ENCODE measurements around the gene CEP164.
A peak's percentile ranks its signal among the peaks of the same experiment; 100 is the strongest.

The CEP164 gene

DNA sequence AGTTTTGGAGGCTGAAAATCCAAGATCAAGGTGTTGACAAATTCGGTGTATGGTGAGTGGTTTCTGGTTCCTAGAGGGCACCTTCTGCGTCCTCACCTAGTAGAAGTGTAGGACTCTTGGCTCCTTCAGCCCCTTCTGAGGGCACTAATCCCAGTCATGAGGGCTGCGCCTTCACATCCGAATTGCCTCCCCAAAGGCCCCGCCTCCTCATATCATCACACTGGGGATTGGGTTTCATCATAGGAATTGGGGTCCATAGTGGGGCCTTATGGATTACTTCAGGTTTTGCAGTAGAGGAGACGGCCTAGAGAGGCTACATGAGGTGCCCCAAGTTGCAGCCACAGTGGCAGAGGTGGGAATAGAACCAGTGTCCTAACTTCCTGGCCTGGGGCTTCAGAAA is 87.1 kb downstream of the CEP164 start:
- no peak overlapping the region for H3K4me3 ChIP-seq (ENCODE audit: insufficient read depth in 1 of 2, low read depth in 1 of 2, low read length in 2 of 2)
- H4K8ac ChIP-seq (ENCODE audit: low read length) = no peak overlapping the region
- H3K9ac ChIP-seq (ENCODE audit: low read length) = no peak overlapping the region
- peaks cover 7 to 12% of the 10 kb centered on the region in 2 experiments for H3K27me3 ChIP-seq (ENCODE audit: control insufficient read depth in 1 of 2, insufficient read depth in 1 of 2, low read length in 2 of 2)
- H3K27ac ChIP-seq (ENCODE audit: low read length, poor library complexity, severe bottlenecking) = no peak overlapping the region
- no peak overlapping the region for H3K23ac ChIP-seq (ENCODE audit: low read length in 2 of 2)
- H3K36me3 ChIP-seq (ENCODE audit: control insufficient read depth in 1 of 2, insufficient read depth in 2 of 2, low read depth in 1 of 2, low read length in 2 of 2) = peaks cover 29 to 44% of the 10 kb centered on the region in 2 experiments
- no peaks in the 10 kb centered on the region for H3K9me3 ChIP-seq (ENCODE audit: control insufficient read depth, low read length)
- H2BK120ac ChIP-seq (ENCODE audit: low read depth, low read length) = no peak overlapping the region
- 100% methylated on average over 4 of the region's 6 CpGs for WGBS
- H2AK5ac ChIP-seq (ENCODE audit: low read length, severe bottlenecking) = no peak overlapping the region
- no peak overlapping the region for H2BK5ac ChIP-seq (ENCODE audit: low read depth, low read length, poor library complexity, severe bottlenecking)
- DNase-seq = no peak
- peaks cover 8% of the 10 kb centered on the region for H3K4me1 ChIP-seq (ENCODE audit: control insufficient read depth, insufficient read depth, low read depth, low read length)
- no peak overlapping the region for H2BK15ac ChIP-seq (ENCODE audit: low read depth, poor library complexity, severe bottlenecking)
- no peak overlapping the region for H3K4me2 ChIP-seq (ENCODE audit: low read length, poor library complexity, severe bottlenecking)
- no peaks in the 10 kb centered on the region for H3K79me1 ChIP-seq (replicated peaks; ENCODE audit: low read length, poor library complexity, severe bottlenecking)
- H2BK12ac ChIP-seq (ENCODE audit: low read length in 2 of 2) = no peak overlapping the region
- H4K91ac ChIP-seq (ENCODE audit: low read length) = no peak overlapping the region
- no peak overlapping the region for H3K4ac ChIP-seq (ENCODE audit: low read depth in 1 of 2, low read length in 2 of 2)
- H3K14ac ChIP-seq (ENCODE audit: low read length in 2 of 2) = no peak overlapping the region
- no peak overlapping the region for H3K18ac ChIP-seq (ENCODE audit: low read depth in 1 of 2, low read length in 2 of 2)
- no peak overlapping the region for H2AFZ ChIP-seq (ENCODE audit: low read depth, low read length)

DNA sequence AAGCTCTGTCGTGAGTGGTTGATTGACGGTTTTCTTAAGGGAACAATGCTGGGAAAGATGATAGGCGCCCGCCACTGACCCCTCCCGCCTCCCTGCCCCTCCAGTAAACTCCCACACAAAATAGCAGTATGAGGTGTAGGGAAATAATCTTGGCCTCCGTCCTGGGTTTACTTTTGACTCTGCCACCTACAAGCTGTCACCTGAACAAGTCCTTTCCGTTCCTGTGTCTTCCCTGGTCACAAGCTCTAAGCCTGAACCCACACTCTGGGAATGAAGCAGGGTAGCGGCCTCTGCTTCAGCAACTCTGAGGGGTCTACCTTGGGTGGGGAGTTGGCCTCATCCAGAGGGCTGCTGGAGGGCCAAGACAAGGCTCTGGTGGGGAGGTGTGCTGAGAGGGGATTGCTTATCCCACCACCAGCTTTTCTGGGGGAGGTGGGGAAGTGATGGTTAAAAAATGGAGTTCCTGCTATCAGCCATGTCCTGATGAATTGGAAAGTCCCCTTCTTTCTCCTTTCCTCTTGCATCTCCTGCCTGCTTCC is 87.8 kb downstream of the CEP164 start:
- Histone ChIP-seq H2AK5ac (ENCODE audit: low read length, severe bottlenecking) (no peak overlapping the region), H2AFZ (ENCODE audit: low read depth, low read length) (no peak overlapping the region), H3K18ac (ENCODE audit: low read depth in 1 of 2, low read length in 2 of 2) (no peak overlapping the region), H3K4me2 (ENCODE audit: low read length, poor library complexity, severe bottlenecking) (peak overlapping the region; percentile 12), H3K79me1 (replicated peaks; ENCODE audit: low read length, poor library complexity, severe bottlenecking) (no peaks in the 10 kb centered on the region), H3K4ac (ENCODE audit: low read depth in 1 of 2, low read length in 2 of 2) (no peak overlapping the region), H4K8ac (ENCODE audit: low read length) (no peak overlapping the region), H2BK5ac (ENCODE audit: low read depth, low read length, poor library complexity, severe bottlenecking) (no peak overlapping the region), H3K9me3 (ENCODE audit: control insufficient read depth, low read length) (no peaks in the 10 kb centered on the region), H3K36me3 (ENCODE audit: control insufficient read depth in 1 of 2, insufficient read depth in 2 of 2, low read depth in 1 of 2, low read length in 2 of 2) (peaks cover 25 to 37% of the 10 kb centered on the region in 2 experiments), H3K4me1 (ENCODE audit: control insufficient read depth, insufficient read depth, low read depth, low read length) (peaks cover 8% of the 10 kb centered on the region), H3K4me3 (ENCODE audit: insufficient read depth in 1 of 2, low read depth in 1 of 2, low read length in 2 of 2) (no peak overlapping the region), H2BK120ac (ENCODE audit: low read depth, low read length) (no peak overlapping the region), H2BK12ac (ENCODE audit: low read length in 2 of 2) (no peak overlapping the region), H3K27ac (ENCODE audit: low read length, poor library complexity, severe bottlenecking) (no peak overlapping the region), H3K14ac (ENCODE audit: low read length in 2 of 2) (no peak overlapping the region), H2BK15ac (ENCODE audit: low read depth, poor library complexity, severe bottlenecking) (no peak overlapping the region), H3K9ac (ENCODE audit: low read length) (no peak overlapping the region), H3K23ac (ENCODE audit: low read length in 2 of 2) (no peak overlapping the region), H4K91ac (ENCODE audit: low read length) (no peak overlapping the region), H3K27me3 (ENCODE audit: control insufficient read depth in 1 of 2, insufficient read depth in 1 of 2, low read length in 2 of 2) (peaks cover 7 to 12% of the 10 kb centered on the region in 2 experiments)
- DNase-seq = no peak
- WGBS = over 99% methylated on average over 8 of the region's 8 CpGs

DNA sequence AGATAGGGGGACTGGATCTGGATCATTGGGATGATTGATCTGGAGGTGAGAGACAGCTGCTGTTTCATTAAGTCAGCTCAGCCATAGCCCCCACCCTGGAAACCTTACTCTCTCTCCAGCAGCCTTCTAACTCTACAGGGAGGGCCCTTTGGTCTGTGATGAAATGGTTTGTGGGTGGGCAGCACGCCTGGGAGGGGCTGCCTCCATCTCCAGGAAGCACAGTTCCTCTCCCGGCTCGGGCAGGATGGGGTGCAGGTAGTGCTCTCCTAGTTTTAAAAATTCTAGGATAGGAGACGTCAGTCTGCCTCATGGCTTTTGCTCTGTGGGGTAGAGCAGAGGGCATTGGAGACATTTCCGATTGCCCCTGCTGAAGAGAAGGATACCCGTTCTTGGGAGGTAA is 89.7 kb downstream of the CEP164 start:
- Histone ChIP-seq H3K79me1 (replicated peaks; ENCODE audit: low read length, poor library complexity, severe bottlenecking) (no peaks in the 10 kb centered on the region), H2BK120ac (ENCODE audit: low read depth, low read length) (no peak overlapping the region), H3K4me1 (ENCODE audit: control insufficient read depth, insufficient read depth, low read depth, low read length) (peaks cover 4% of the 10 kb centered on the region), H3K14ac (ENCODE audit: low read length in 2 of 2) (no peak overlapping the region), H3K27ac (ENCODE audit: low read length, poor library complexity, severe bottlenecking) (no peak overlapping the region), H2BK12ac (ENCODE audit: low read length in 2 of 2) (no peak overlapping the region), H3K9me3 (ENCODE audit: control insufficient read depth, low read length) (no peaks in the 10 kb centered on the region), H3K9ac (ENCODE audit: low read length) (no peak overlapping the region), H3K4me2 (ENCODE audit: low read length, poor library complexity, severe bottlenecking) (no peak overlapping the region), H2BK15ac (ENCODE audit: low read depth, poor library complexity, severe bottlenecking) (no peak overlapping the region), H3K23ac (ENCODE audit: low read length in 2 of 2) (no peak overlapping the region), H4K91ac (ENCODE audit: low read length) (no peak overlapping the region), H4K8ac (ENCODE audit: low read length) (no peak overlapping the region), H3K36me3 (ENCODE audit: control insufficient read depth in 1 of 2, insufficient read depth in 2 of 2, low read depth in 1 of 2, low read length in 2 of 2) (peaks cover 7 to 19% of the 10 kb centered on the region in 2 experiments), H3K18ac (ENCODE audit: low read depth in 1 of 2, low read length in 2 of 2) (no peak overlapping the region), H2AK5ac (ENCODE audit: low read length, severe bottlenecking) (no peak overlapping the region), H3K4me3 (ENCODE audit: insufficient read depth in 1 of 2, low read depth in 1 of 2, low read length in 2 of 2) (no peak overlapping the region), H3K4ac (ENCODE audit: low read depth in 1 of 2, low read length in 2 of 2) (no peak overlapping the region), H2AFZ (ENCODE audit: low read depth, low read length) (no peak overlapping the region), H2BK5ac (ENCODE audit: low read depth, low read length, poor library complexity, severe bottlenecking) (no peak overlapping the region), H3K27me3 (ENCODE audit: control insufficient read depth in 1 of 2, insufficient read depth in 1 of 2, low read length in 2 of 2) (peaks cover 17 to 21% of the 10 kb centered on the region in 2 experiments)
- 71% methylated on average over 6 of the region's 6 CpGs for WGBS
- no peak for DNase-seq

DNA sequence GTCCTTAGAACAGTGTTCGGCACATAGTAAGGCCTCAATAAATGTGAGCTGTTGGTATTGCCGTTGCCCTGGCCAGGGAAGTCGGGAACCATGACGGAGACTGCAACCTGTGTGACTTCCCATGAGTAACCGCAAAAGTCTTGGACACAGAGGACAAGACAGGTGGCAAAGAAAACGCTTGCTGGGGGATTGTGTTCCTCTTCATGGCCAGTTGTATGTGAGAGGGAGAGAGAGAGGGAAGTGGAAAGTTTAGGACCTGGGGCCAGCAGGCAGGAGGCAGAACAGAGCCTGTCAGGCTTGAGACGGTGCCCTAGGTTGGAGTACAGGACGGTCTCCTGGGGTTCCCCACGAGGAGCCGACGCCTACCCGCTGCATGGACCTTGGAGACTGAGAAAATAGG is 90.2 kb downstream of the CEP164 start:
- Histone ChIP-seq H3K18ac (ENCODE audit: low read depth in 1 of 2, low read length in 2 of 2) (no peak overlapping the region), H3K36me3 (ENCODE audit: control insufficient read depth in 1 of 2, insufficient read depth in 2 of 2, low read depth in 1 of 2, low read length in 2 of 2) (peaks cover 4 to 14% of the 10 kb centered on the region in 2 experiments), H2BK120ac (ENCODE audit: low read depth, low read length) (no peak overlapping the region), H3K27ac (ENCODE audit: low read length, poor library complexity, severe bottlenecking) (no peak overlapping the region), H3K79me1 (replicated peaks; ENCODE audit: low read length, poor library complexity, severe bottlenecking) (no peaks in the 10 kb centered on the region), H2AK5ac (ENCODE audit: low read length, severe bottlenecking) (no peak overlapping the region), H3K27me3 (ENCODE audit: control insufficient read depth in 1 of 2, insufficient read depth in 1 of 2, low read length in 2 of 2) (peaks cover 22 to 26% of the 10 kb centered on the region in 2 experiments), H2BK15ac (ENCODE audit: low read depth, poor library complexity, severe bottlenecking) (no peak overlapping the region), H3K14ac (ENCODE audit: low read length in 2 of 2) (no peak overlapping the region), H3K4me3 (ENCODE audit: insufficient read depth in 1 of 2, low read depth in 1 of 2, low read length in 2 of 2) (no peak overlapping the region), H3K4me2 (ENCODE audit: low read length, poor library complexity, severe bottlenecking) (no peak overlapping the region), H4K8ac (ENCODE audit: low read length) (no peak overlapping the region), H3K9me3 (ENCODE audit: control insufficient read depth, low read length) (no peaks in the 10 kb centered on the region), H2AFZ (ENCODE audit: low read depth, low read length) (no peak overlapping the region), H4K91ac (ENCODE audit: low read length) (no peak overlapping the region), H3K4me1 (ENCODE audit: control insufficient read depth, insufficient read depth, low read depth, low read length) (peaks cover 4% of the 10 kb centered on the region), H2BK5ac (ENCODE audit: low read depth, low read length, poor library complexity, severe bottlenecking) (no peak overlapping the region), H3K23ac (ENCODE audit: low read length in 2 of 2) (no peak overlapping the region), H2BK12ac (ENCODE audit: low read length in 2 of 2) (no peak overlapping the region), H3K9ac (ENCODE audit: low read length) (no peak overlapping the region), H3K4ac (ENCODE audit: low read depth in 1 of 2, low read length in 2 of 2) (no peak overlapping the region)
- DNase-seq = no peak
- WGBS = 89% methylated on average over 12 of the region's 12 CpGs

All from mesenchymal stem cell (in vitro differentiated cells and primary cell).